GM19468 (cell line): ENCODE data around the gene PRRX1.

Source experiments
- ATAC-seq: cut with Tn5 transposase; IDR thresholded peaks from one replicate; pipeline ENCODE4 v1.9.1; 2021; ENCODE audit warnings: mild to moderate bottlenecking, moderate library complexity, moderate number of reproducible peaks; ENCODE audit not compliant: unreplicated experiment; ENCODE audit errors: extremely low read depth

The PRRX1 gene

GRCh38 chr1:170663404-170664092, 383 bp upstream of the PRRX1 start:
- no peak for ATAC-seq

GRCh38 chr1:170664828-170665612, 1.1 kb downstream of the PRRX1 start:
- no peak for ATAC-seq

- ATAC-seq = no peak
Measured at GRCh38 chr1:170665629-170666028, 1.7 kb downstream of the PRRX1 start.

GRCh38 chr1:170666541-170667254, 2.8 kb downstream of the PRRX1 start:
- ATAC-seq = no peak

GRCh38 chr1:170668209-170669106, 4.5 kb downstream of the PRRX1 start:
- ATAC-seq = no peak

GRCh38 chr1:170669107-170669445, 5.1 kb downstream of the PRRX1 start:
- no peak for ATAC-seq

GRCh38 chr1:170669586-170670530, 5.9 kb downstream of the PRRX1 start:
- ATAC-seq = no peak

- no peak for ATAC-seq
Measured at GRCh38 chr1:170670802-170671628, 7.1 kb downstream of the PRRX1 start.

- ATAC-seq = no peak
Measured at GRCh38 chr1:170671629-170671963, 7.7 kb downstream of the PRRX1 start.

GRCh38 chr1:170672316-170672715, 8.4 kb downstream of the PRRX1 start:
- ATAC-seq = no peak

- no peak for ATAC-seq
Measured at GRCh38 chr1:170674239-170674638, 10.3 kb downstream of the PRRX1 start.

GRCh38 chr1:170674986-170675385, 11.1 kb downstream of the PRRX1 start:
- no peak for ATAC-seq

- no peak for ATAC-seq
Measured at GRCh38 chr1:170675865-170676264, 11.9 kb downstream of the PRRX1 start.

- no peak for ATAC-seq
Measured at GRCh38 chr1:170676628-170677027, 12.7 kb downstream of the PRRX1 start.

GRCh38 chr1:170678027-170678600, 14.2 kb downstream of the PRRX1 start:
- no peak for ATAC-seq

GRCh38 chr1:170680428-170680827, 16.5 kb downstream of the PRRX1 start:
- no peak for ATAC-seq

GRCh38 chr1:170682169-170682568, 18.2 kb downstream of the PRRX1 start:
- no peak for ATAC-seq

GRCh38 chr1:170682809-170683208, 18.9 kb downstream of the PRRX1 start:
- no peak for ATAC-seq
